Endothelial cell of umbilical vein (primary cell): ENCODE results near the gene ADIPOQ. TPM values are rescaled to one million over a fixed set of nuclear protein-coding genes. Genes with fewer than 3 reads are reported as not detected.
"Not testable (repeated sequence)": the region's sequence is repeated elsewhere in the genome, so short reads cannot be mapped to it uniquely, and the experiment has no call there.

Experiments used
- BruUV-seq: library from RNA; stranded (reverse); fragments of 400-500 nt; replicated peaks from 2 replicates; lab custom pipeline; 2021; lab: Mats Ljungman, UMichigan
- CTCF ChIA-PET: fragments of 300-600, 350-600 bp; sonication (Branson Sonifier 250); formaldehyde crosslinking; loops from one replicate; lab custom pipeline; 2021; ENCODE audit warnings: antibody characterized with exemption, inconsistent platforms; lab: Charles Lee
- POLR2A ChIA-PET: fragments of 300-600, 350-600 bp; sonication (Branson Sonifier 250); formaldehyde crosslinking; loops from one replicate; lab custom pipeline; 2021; ENCODE audit warnings: antibody characterized with exemption, inconsistent platforms; lab: Charles Lee
- DNase-seq: peaks from one replicate; pipeline ENCODE4 v3.0.0-alpha.2; 2011; ENCODE audit warnings: low read depth, low spot score
- FAIRE-seq: peaks from 2 replicates; lab custom pipeline; 2011; peaks lifted over from hg19 to GRCh38; lab: Jason Lieb, UNC
- H2AFZ ChIP-seq: 2 replicates; pipeline ENCODE4 v1.6.0; 2012; ENCODE audit warnings: low read depth, low read length, control low read depth, inconsistent platforms
- H3K27ac ChIP-seq: 2 replicates; pipeline ENCODE4 v1.5.1; 2011; ENCODE audit warnings: low read depth, mild to moderate bottlenecking, control low read depth, low read length, moderate library complexity; ENCODE audit not compliant: insufficient read depth
- H3K27me3 ChIP-seq, 2 experiments: 2 replicates each; pipeline versions ENCODE4 v1.6.0 to v1.6.1; 2011; ENCODE audit warnings: low read length in 2 of 2, mixed read lengths in 1 of 2; ENCODE audit not compliant: control insufficient read depth in 2 of 2, insufficient read depth in 2 of 2
- H3K36me3 ChIP-seq, 2 experiments: 2 replicates in 1 of 2; 3 replicates in 1 of 2; pipeline ENCODE4 v1.5.1; 2011; ENCODE audit warnings: low read length in 2 of 2, mild to moderate bottlenecking in 1 of 2, moderate library complexity in 1 of 2; ENCODE audit not compliant: control insufficient read depth in 2 of 2, insufficient read depth in 2 of 2; ENCODE audit errors: extremely low read depth in 1 of 2
- H3K4me1 ChIP-seq: 3 replicates; pipeline ENCODE4 v1.5.1; 2011; ENCODE audit warnings: mild to moderate bottlenecking, low read length; ENCODE audit not compliant: control insufficient read depth, insufficient read depth; ENCODE audit errors: extremely low read depth
- H3K4me2 ChIP-seq: 2 replicates; pipeline ENCODE4 v1.6.1; 2011; ENCODE audit warnings: low read length, control low read depth, mixed read lengths; ENCODE audit not compliant: insufficient read depth
- H3K4me3 ChIP-seq, 3 experiments: fragments of 200-600 bp in 1 of 3; sonication (generic), shearing (Covaris generic) in 1 of 3; replicated peaks in 1 of 3; 2 replicates each; pipeline ENCODE4 v1.5.1; 2011 to 2016; ENCODE audit warnings: control low read depth in 3 of 3, low read length in 3 of 3, mild to moderate bottlenecking in 2 of 3, inconsistent platforms in 1 of 3, low read depth in 1 of 3, moderate library complexity in 1 of 3; ENCODE audit not compliant: insufficient read depth in 1 of 3
- H3K79me2 ChIP-seq: 2 replicates; pipeline ENCODE4 v1.6.0; 2012; ENCODE audit warnings: low read length, inconsistent platforms; ENCODE audit not compliant: control insufficient read depth, insufficient read depth
- H3K9ac ChIP-seq: replicated peaks from 2 replicates; pipeline ENCODE3; 2011; ENCODE audit warnings: low read length, control low read depth; ENCODE audit not compliant: insufficient read depth; ENCODE audit errors: extremely low read depth
- H3K9me1 ChIP-seq: replicated peaks from 3 replicates; pipeline ENCODE4 v1.6.0; 2011; ENCODE audit warnings: mild to moderate bottlenecking, low read length; ENCODE audit not compliant: control insufficient read depth, insufficient read depth; ENCODE audit errors: extremely low read depth
- H3K9me3 ChIP-seq: replicated peaks from 2 replicates; pipeline ENCODE4 v1.5.1; 2012; ENCODE audit warnings: low read length, inconsistent platforms; ENCODE audit not compliant: control insufficient read depth, insufficient read depth
- H4K20me1 ChIP-seq: replicated peaks from 2 replicates; pipeline ENCODE3; 2011; ENCODE audit warnings: mild to moderate bottlenecking, low read length; ENCODE audit not compliant: control insufficient read depth, insufficient read depth; ENCODE audit errors: extremely low read depth
- FOS ChIP-seq: IDR thresholded peaks from 2 replicates; pipeline ENCODE4 v1.6.1; 2011; ENCODE audit warnings: mild to moderate bottlenecking, low read length, moderate library complexity, borderline replicate concordance; ENCODE audit not compliant: insufficient read depth
- POLR2A ChIP-seq: IDR thresholded peaks from 2 replicates; pipeline ENCODE4 v1.6.1; 2012; ENCODE audit warnings: low read depth, mild to moderate bottlenecking, control low read depth, low read length
- POLR2AphosphoS5 ChIP-seq: IDR thresholded peaks from 2 replicates; pipeline ENCODE4 v1.6.1; 2012; ENCODE audit warnings: low read depth, mild to moderate bottlenecking, control low read depth, low read length, moderate library complexity; ENCODE audit not compliant: insufficient read depth
- dilution Hi-C: fragments of 300-500 bp; cut with MboI; formaldehyde crosslinking; loops from one replicate; pipeline ENCODE4 v1.15.0; 2019; ENCODE audit warnings: low sequenced_read_pairs; ENCODE audit not compliant: extremely low pct_ligation_motif_present
- intact Hi-C: fragments of 100-400 bp; cut with micrococcal nuclease; formaldehyde crosslinking; loops from one replicate; pipeline ENCODE4 v1.10.0; 2022
- polyA plus RNA-seq, 4 experiments: library from polyadenylated mRNA; depleted of rRNA in 3 of 4; stranded (reverse) in 3 of 4; unstranded in 1 of 4; fragments of >200 nt; gene quantifications; 2 replicates each; pipeline versions ENCODE4 v1.2.1 to v1.2.3, GENCODE V29; 2011 to 2012; ENCODE audit warnings: missing spikeins in 1 of 4
- total RNA-seq: library from RNA; stranded (reverse); gene quantifications from 2 replicates; pipeline ENCODE4 v1.2.3, GENCODE V29; 2021
- TF ChIP-seq, protein P1 (sequence below), 2 donors: IDR thresholded peaks; 1 replicate in 1 of 2; 2 replicates in 1 of 2; pipeline ENCODE4 v1.5.1; 2011; ENCODE audit warnings: low read length in 2 of 2, mild to moderate bottlenecking in 2 of 2, moderate library complexity in 2 of 2, control low read depth in 1 of 2, inconsistent platforms in 1 of 2, low read depth in 1 of 2; ENCODE audit not compliant: insufficient read depth in 1 of 2; ENCODE audit errors: extremely low read depth in 1 of 2

ADIPOQ gene
- total and polyA plus RNA-seq, 2 donors (not counting 3 experiments of a cell fraction or from before 2014, with no cell fraction given): not detected

DNA sequence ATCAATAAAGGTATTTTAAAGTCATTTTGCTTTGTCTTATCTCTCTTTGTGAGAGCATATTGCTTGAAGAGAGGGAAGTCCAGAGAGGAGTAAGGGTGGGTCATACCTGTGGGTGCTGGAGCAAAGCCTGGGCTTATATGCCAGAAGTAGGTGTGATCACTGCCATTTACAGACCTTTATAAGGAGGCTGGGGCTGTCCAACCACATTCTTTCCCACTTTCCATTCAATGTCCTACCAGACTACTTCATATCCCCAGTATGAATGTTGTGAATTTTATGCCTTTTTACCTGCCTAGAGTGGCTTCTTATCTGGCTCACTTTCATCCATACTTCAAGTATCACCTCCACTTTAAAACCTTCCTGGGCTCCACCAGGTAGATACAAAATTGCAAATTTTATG is 48.4 kb downstream of the ADIPOQ start:
- no peaks in the 10 kb centered on the region for H3K9me3 ChIP-seq
- intact Hi-C loops: no loop called here
- no peaks in the 10 kb centered on the region for H3K4me1 ChIP-seq
- no peak for TF ChIP-seq FOS
- TF ChIP-seq, protein P1, sequence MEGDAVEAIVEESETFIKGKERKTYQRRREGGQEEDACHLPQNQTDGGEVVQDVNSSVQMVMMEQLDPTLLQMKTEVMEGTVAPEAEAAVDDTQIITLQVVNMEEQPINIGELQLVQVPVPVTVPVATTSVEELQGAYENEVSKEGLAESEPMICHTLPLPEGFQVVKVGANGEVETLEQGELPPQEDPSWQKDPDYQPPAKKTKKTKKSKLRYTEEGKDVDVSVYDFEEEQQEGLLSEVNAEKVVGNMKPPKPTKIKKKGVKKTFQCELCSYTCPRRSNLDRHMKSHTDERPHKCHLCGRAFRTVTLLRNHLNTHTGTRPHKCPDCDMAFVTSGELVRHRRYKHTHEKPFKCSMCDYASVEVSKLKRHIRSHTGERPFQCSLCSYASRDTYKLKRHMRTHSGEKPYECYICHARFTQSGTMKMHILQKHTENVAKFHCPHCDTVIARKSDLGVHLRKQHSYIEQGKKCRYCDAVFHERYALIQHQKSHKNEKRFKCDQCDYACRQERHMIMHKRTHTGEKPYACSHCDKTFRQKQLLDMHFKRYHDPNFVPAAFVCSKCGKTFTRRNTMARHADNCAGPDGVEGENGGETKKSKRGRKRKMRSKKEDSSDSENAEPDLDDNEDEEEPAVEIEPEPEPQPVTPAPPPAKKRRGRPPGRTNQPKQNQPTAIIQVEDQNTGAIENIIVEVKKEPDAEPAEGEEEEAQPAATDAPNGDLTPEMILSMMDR (IDR thresholded peaks at IDR 0.05; ENCODE audit: extremely low read depth in 1 of 2, insufficient read depth in 1 of 2, low read depth in 1 of 2, low read length in 2 of 2): no peak
- no peak for TF ChIP-seq POLR2AphosphoS5
- TF ChIP-seq POLR2A: no peak
- H3K27ac ChIP-seq: no peak overlapping the region
- H3K9ac ChIP-seq: no peak overlapping the region
- ChIA-PET CTCF (interaction anchor here (1.1 kb wide), 1 partner anchor 128 kb away, joined by 3 read pairs; no protein-coding TSS in a partner anchor), POLR2A (no interaction called here)
- H3K79me2 ChIP-seq: no peaks in the 10 kb centered on the region
- dilution Hi-C loops: no loop called here
- H4K20me1 ChIP-seq: no peaks in the 10 kb centered on the region
- no peaks in the 10 kb centered on the region for H3K9me1 ChIP-seq
- no peaks in the 10 kb centered on the region for H3K27me3 ChIP-seq
- FAIRE-seq (no peak), DNase-seq (no peak)
- no TSS peak for BruUV-seq
- H3K4me3 ChIP-seq: no peak overlapping the region
- H3K4me2 ChIP-seq: no peak overlapping the region
- H3K36me3 ChIP-seq: no peaks in the 10 kb centered on the region
- no peak overlapping the region for H2AFZ ChIP-seq

DNA sequence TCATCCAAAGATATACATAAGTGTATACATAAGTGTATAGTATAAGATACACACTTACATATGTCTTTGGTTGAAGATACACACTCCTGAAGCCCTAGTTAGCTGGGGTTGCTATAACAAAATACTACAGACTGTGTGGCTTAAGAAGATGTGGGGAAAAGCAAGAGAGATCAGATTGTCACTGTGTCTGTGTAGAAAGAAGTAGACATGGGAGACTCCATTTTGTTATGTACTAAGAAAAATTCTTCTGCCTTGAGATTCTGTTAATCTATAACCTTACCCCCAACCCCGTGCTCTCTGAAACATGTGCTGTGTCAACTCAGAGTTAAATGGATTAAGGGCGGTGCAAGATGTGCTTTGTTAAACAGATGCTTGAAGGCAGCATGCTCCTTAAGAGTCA is 50.6 kb downstream of the ADIPOQ start:
- H3K4me2 ChIP-seq, intact Hi-C loops, FAIRE-seq, H3K9me3 ChIP-seq, BruUV-seq, H2AFZ ChIP-seq, POLR2A ChIA-PET, H3K9ac ChIP-seq, H3K36me3 ChIP-seq, H3K27me3 ChIP-seq, H3K4me3 ChIP-seq, H3K79me2 ChIP-seq, H3K27ac ChIP-seq, H3K9me1 ChIP-seq, CTCF ChIA-PET, DNase-seq, H4K20me1 ChIP-seq, dilution Hi-C loops, H3K4me1 ChIP-seq: not testable (repeated sequence)
